ENCODE data around the gene CATSPER4.
A peak's percentile ranks its signal among the peaks of the same experiment; 100 is the strongest.

CATSPER4 gene

DNA sequence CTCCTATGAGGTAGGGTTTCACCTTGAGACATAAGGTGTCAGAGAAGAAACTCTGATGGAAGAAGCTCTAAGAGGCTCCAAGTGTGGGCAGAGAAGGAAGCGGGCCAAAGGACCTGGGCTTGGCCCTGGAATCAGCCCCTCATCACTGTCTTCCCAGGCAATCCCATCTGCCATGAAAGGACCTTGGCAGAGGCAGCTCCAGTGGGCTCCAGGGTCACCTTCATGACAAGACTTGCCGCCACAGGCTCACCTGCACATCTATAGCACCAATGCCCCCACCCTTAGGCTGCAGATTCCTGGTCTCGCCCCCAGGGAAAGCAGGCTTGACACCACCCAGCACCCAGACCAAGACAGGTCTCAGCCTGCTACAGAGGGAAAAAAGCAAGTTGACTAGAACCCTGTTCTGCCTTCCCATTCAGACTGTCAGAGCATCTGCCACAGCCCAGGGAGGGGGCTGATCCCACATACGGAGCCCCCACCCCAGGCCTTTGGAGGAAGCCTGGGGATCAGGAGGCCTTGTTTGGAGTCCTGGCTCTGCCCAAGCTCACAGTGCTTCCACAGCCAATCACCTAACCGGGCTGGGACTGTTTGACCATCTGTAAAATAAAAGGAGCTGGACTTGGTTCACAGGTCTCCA, 32.0 kb upstream of the CATSPER4 start:
- H3K36me3 ChIP-seq (ENCODE audit: control insufficient read depth, insufficient read depth, low read length): no peaks in the 10 kb centered on the region
- no peak overlapping the region for H3K27ac ChIP-seq (ENCODE audit: low read depth, low read length)
- H3K4me3 ChIP-seq (ENCODE audit: low read depth, low read length): no peak overlapping the region
- H3K9ac ChIP-seq (ENCODE audit: low read depth, low read length): no peak overlapping the region
- H3K27me3 ChIP-seq (ENCODE audit: control insufficient read depth, insufficient read depth, low read length): peaks cover 97% of the 10 kb centered on the region
- no peaks in the 10 kb centered on the region for H3K9me3 ChIP-seq (ENCODE audit: control insufficient read depth, insufficient read depth, low read length)
- peaks cover 46% of the 10 kb centered on the region for H3K4me1 ChIP-seq (ENCODE audit: control insufficient read depth, insufficient read depth, low read length)

GRCh38 chr1:26158908-26159742, 31.3 kb upstream of the CATSPER4 start, which contains the start of gene FAM110D:
Gene FAM110D, plus strand, starts transcription at chr1:26159079. Its CDS starts 2,213 bp downstream, at chr1:26161292.
- Histone ChIP-seq H3K36me3 (ENCODE audit: control insufficient read depth, insufficient read depth, low read length) (no peaks in the 10 kb centered on the region), H3K4me1 (ENCODE audit: control insufficient read depth, insufficient read depth, low read length) (peaks cover 46% of the 10 kb centered on the region), H3K4me3 (ENCODE audit: low read depth, low read length) (no peak within 1 kb of the TSS), H3K27ac (ENCODE audit: low read depth, low read length) (no peak within 1 kb of the TSS), H3K9me3 (ENCODE audit: control insufficient read depth, insufficient read depth, low read length) (no peaks in the 10 kb centered on the region), H3K27me3 (ENCODE audit: control insufficient read depth, insufficient read depth, low read length) (peaks cover 97% of the 10 kb centered on the region), H3K9ac (ENCODE audit: low read depth, low read length) (no peak within 1 kb of the TSS)

- no peak overlapping the region for H3K9ac ChIP-seq (ENCODE audit: low read depth, low read length)
Observed at GRCh38 chr1:26159743-26160039, 30.7 kb upstream of the CATSPER4 start.

GRCh38 chr1:26160527-26161414, 29.6 kb upstream of the CATSPER4 start:
- no peak overlapping the region for H3K9ac ChIP-seq (ENCODE audit: low read depth, low read length)

More at GRCh38 chr1:26159743-26160039, 30.7 kb upstream of the CATSPER4 start:
- no peaks in the 10 kb centered on the region for H3K9me3 ChIP-seq (ENCODE audit: control insufficient read depth, insufficient read depth, low read length)
- H3K4me1 ChIP-seq (ENCODE audit: control insufficient read depth, insufficient read depth, low read length): peaks cover 43% of the 10 kb centered on the region
- no peak overlapping the region for H3K27ac ChIP-seq (ENCODE audit: low read depth, low read length)
- no peaks in the 10 kb centered on the region for H3K36me3 ChIP-seq (ENCODE audit: control insufficient read depth, insufficient read depth, low read length)
- peaks cover 91% of the 10 kb centered on the region for H3K27me3 ChIP-seq (ENCODE audit: control insufficient read depth, insufficient read depth, low read length)
- no peak overlapping the region for H3K4me3 ChIP-seq (ENCODE audit: low read depth, low read length)

DNA sequence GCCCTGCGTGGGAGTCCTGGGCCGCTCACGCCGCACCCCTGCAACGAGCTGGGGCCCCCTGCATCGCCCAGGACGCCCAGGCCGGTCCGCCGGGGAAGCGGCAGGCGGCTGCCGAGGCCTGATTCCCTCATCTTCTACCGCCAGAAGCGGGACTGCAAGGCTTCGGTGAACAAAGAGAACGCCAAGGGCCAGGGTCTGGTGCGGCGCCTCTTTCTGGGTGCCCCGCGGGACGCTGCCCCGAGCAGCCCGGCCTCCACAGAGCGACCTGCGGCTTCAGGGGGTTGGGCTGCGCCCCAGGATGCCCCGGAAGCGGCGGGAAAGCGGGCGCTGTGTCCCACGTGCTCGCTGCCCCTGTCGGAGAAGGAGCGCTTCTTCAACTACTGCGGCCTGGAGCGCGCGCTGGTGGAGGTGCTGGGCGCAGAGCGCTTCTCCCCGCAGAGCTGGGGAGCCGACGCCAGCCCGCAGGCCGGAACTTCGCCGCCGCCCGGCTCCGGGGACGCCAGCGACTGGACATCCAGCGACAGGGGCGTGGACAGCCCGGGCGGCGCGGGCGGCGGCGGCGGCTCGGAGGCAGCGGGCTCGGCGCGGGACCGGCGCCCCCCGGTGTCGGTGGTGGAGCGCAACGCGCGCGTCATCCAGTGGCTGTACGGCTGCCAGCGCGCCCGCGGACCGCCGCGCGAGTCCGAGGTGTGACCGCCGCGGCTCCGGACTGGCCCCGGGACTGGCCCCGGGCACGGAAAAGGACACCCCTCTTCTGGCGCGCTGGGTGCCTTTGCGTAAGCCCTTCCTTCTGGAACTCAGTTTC, 28.8 kb upstream of the CATSPER4 start:
- H3K36me3 ChIP-seq (ENCODE audit: control insufficient read depth, insufficient read depth, low read length): no peaks in the 10 kb centered on the region
- peaks cover 80% of the 10 kb centered on the region for H3K27me3 ChIP-seq (ENCODE audit: control insufficient read depth, insufficient read depth, low read length)
- H3K9me3 ChIP-seq (ENCODE audit: control insufficient read depth, insufficient read depth, low read length): no peaks in the 10 kb centered on the region
- H3K9ac ChIP-seq (ENCODE audit: low read depth, low read length): 0 out of 2 replicates have a peak overlapping the region, but pooled peaks have one; percentile 32
- H3K4me3 ChIP-seq (ENCODE audit: low read depth, low read length): peak overlapping the region; percentile 58
- H3K4me1 ChIP-seq (ENCODE audit: control insufficient read depth, insufficient read depth, low read length): peaks cover 32% of the 10 kb centered on the region
- no peak overlapping the region for H3K27ac ChIP-seq (ENCODE audit: low read depth, low read length)

More at GRCh38 chr1:26160527-26161414, 29.6 kb upstream of the CATSPER4 start:
- H3K4me3 ChIP-seq (ENCODE audit: low read depth, low read length): peak overlapping the region; percentile 58; the same call in 1 of the 2 replicates
- peaks cover 88% of the 10 kb centered on the region for H3K27me3 ChIP-seq (ENCODE audit: control insufficient read depth, insufficient read depth, low read length)
- H3K4me1 ChIP-seq (ENCODE audit: control insufficient read depth, insufficient read depth, low read length): peaks cover 40% of the 10 kb centered on the region
- H3K27ac ChIP-seq (ENCODE audit: low read depth, low read length): no peak overlapping the region
- H3K36me3 ChIP-seq (ENCODE audit: control insufficient read depth, insufficient read depth, low read length): no peaks in the 10 kb centered on the region
- H3K9me3 ChIP-seq (ENCODE audit: control insufficient read depth, insufficient read depth, low read length): no peaks in the 10 kb centered on the region

DNA sequence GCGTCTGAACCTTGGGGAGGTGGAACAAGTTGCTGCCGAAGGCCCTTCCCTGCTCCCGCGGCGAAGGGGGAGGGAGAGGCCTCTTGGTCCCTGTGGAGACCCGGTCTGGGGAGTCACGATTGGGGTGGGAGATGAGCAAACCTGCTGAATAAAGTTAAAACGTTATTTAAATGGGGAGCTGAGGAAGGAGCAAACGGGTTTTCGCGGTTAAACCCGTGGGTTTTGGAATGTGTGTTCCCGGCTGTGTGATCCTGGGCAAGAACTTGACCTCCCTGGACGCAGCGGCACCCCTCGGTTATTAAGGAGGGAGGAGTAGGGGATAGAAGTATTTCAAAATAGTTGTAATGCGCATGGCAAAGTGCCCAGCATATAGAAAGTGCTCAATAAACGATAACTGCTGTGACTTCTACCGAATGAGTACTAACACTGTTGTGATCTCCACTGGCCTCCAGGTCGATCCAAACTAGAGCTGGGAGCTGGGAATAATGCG, 28.1 kb upstream of the CATSPER4 start:
- Histone ChIP-seq H3K4me3 (ENCODE audit: low read depth, low read length) (peak overlapping the region; percentile 58), H3K9ac (ENCODE audit: low read depth, low read length) (no peak overlapping the region), H3K9me3 (ENCODE audit: control insufficient read depth, insufficient read depth, low read length) (no peaks in the 10 kb centered on the region)

DNA sequence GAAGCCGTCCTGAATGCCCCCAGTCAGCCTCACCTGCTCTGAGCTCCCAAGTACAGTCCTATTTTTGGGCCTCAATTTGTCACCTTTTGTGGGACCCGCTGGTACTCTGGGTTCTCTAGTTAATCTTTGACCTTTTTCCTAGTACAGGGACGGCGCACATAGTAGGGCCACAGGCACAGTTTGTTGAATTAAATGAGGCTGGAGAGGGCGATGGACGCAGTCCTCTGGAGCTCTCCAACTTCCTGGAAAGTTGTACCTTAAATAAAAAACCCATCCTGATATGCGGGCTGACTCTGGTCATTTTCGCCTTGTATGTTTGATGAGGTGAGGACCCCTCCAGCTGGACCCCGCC, 26.7 kb upstream of the CATSPER4 start:
- Histone ChIP-seq H3K9me3 (ENCODE audit: control insufficient read depth, insufficient read depth, low read length) (no peaks in the 10 kb centered on the region), H3K27me3 (ENCODE audit: control insufficient read depth, insufficient read depth, low read length) (peaks cover 60% of the 10 kb centered on the region), H3K4me1 (ENCODE audit: control insufficient read depth, insufficient read depth, low read length) (peaks cover 27% of the 10 kb centered on the region), H3K4me3 (ENCODE audit: low read depth, low read length) (no peak overlapping the region; the same call in 1 of the 2 replicates), H3K27ac (ENCODE audit: low read depth, low read length) (no peak overlapping the region), H3K36me3 (ENCODE audit: control insufficient read depth, insufficient read depth, low read length) (no peaks in the 10 kb centered on the region), H3K9ac (ENCODE audit: low read depth, low read length) (no peak overlapping the region)

More for the DNA sequence above, 28.1 kb upstream of the CATSPER4 start:
- Histone ChIP-seq H3K27me3 (ENCODE audit: control insufficient read depth, insufficient read depth, low read length) (peaks cover 74% of the 10 kb centered on the region), H3K4me1 (ENCODE audit: control insufficient read depth, insufficient read depth, low read length) (peaks cover 27% of the 10 kb centered on the region), H3K36me3 (ENCODE audit: control insufficient read depth, insufficient read depth, low read length) (no peaks in the 10 kb centered on the region), H3K27ac (ENCODE audit: low read depth, low read length) (no peak overlapping the region)

DNA sequence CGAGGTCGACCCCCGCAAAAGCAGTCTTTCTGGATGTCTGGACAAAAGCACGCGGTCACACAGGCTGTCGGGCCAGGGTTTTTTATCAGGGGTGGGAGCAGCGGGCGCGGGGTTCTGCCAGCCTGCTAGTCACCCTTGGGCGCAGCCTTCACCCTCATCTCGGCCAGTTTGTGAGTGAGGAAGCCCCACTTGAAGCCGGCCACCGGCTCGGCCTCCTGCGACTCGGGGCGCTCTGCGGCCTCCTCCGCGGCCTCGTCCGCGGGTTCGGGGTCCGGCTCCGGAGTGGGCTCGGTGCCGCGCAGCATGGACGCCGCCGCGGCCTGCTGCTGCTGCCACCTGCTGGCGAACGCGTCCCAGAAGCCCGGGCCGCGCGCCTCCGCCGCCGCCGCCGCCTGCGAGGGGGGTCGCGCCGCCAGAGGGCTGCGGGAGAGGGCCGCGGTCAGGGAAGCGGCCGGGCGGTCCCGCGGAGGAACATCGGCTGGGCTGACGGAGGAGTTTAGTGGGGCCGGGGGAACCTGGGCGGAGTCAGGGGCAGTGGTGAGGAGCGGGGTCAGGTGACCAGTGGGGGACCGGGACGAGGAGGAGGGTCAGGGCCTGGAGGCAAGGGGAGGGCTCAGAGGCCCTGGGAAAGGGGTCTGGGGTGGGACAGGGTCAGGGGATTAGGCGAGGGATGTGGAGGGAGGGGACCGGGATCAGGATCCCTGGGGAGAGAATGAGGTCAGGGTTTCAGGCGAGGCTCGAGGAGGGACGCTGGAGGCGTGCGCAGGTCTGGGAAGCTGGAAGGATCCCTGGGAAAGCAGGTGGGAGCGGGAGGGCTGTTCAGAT, 26.2 kb upstream of the CATSPER4 start:
- Histone ChIP-seq H3K9ac (ENCODE audit: low read depth, low read length) (no peak overlapping the region), H3K4me3 (ENCODE audit: low read depth, low read length) (peak overlapping the region; percentile 57), H3K27ac (ENCODE audit: low read depth, low read length) (peak overlapping the region; percentile 35), H3K9me3 (ENCODE audit: control insufficient read depth, insufficient read depth, low read length) (no peaks in the 10 kb centered on the region), H3K4me1 (ENCODE audit: control insufficient read depth, insufficient read depth, low read length) (peaks cover 24% of the 10 kb centered on the region), H3K27me3 (ENCODE audit: control insufficient read depth, insufficient read depth, low read length) (peaks cover 54% of the 10 kb centered on the region), H3K36me3 (ENCODE audit: control insufficient read depth, insufficient read depth, low read length) (no peaks in the 10 kb centered on the region)

GRCh38 chr1:26164861-26165842, 25.2 kb upstream of the CATSPER4 start:
- Histone ChIP-seq H3K9me3 (ENCODE audit: control insufficient read depth, insufficient read depth, low read length) (no peaks in the 10 kb centered on the region), H3K27ac (ENCODE audit: low read depth, low read length) (peak overlapping the region; percentile 35), H3K4me1 (ENCODE audit: control insufficient read depth, insufficient read depth, low read length) (peaks cover 25% of the 10 kb centered on the region), H3K9ac (ENCODE audit: low read depth, low read length) (no peak overlapping the region), H3K36me3 (ENCODE audit: control insufficient read depth, insufficient read depth, low read length) (no peaks in the 10 kb centered on the region), H3K4me3 (ENCODE audit: low read depth, low read length) (peak overlapping the region; percentile 57), H3K27me3 (ENCODE audit: control insufficient read depth, insufficient read depth, low read length) (peaks cover 47% of the 10 kb centered on the region)
